Osteocyte (in vitro differentiated cells): ENCODE measurements around the gene DKC1. TPM values are rescaled to one million over a fixed set of nuclear protein-coding genes. Genes with fewer than 3 reads are reported as not detected.

Experiments
- DNase-seq: peaks from one replicate; pipeline ENCODE4 v3.0.0; 2021; ENCODE audit warnings: mixed read lengths; ENCODE audit not compliant: unreplicated experiment; ENCODE audit errors: extremely low spot score
- H3K27ac Mint-ChIP-seq: one replicate; pipeline ENCODE4 v1.8.0; 2021; ENCODE audit warnings: mild to moderate bottlenecking, mixed read lengths; ENCODE audit not compliant: unreplicated experiment
- H3K27me3 Mint-ChIP-seq: one replicate; pipeline ENCODE4 v1.8.0; 2021; ENCODE audit warnings: mixed read lengths; ENCODE audit not compliant: unreplicated experiment
- H3K36me3 Mint-ChIP-seq: one replicate; pipeline ENCODE4 v1.8.0; 2021; ENCODE audit warnings: mixed read lengths; ENCODE audit not compliant: unreplicated experiment
- H3K4me1 Mint-ChIP-seq: one replicate; pipeline ENCODE4 v1.8.0; 2021; ENCODE audit warnings: mixed read lengths; ENCODE audit not compliant: unreplicated experiment
- H3K4me3 Mint-ChIP-seq: one replicate; pipeline ENCODE4 v1.8.0; 2021; ENCODE audit warnings: mild to moderate bottlenecking, moderate library complexity, mixed read lengths; ENCODE audit not compliant: unreplicated experiment
- H3K9me3 Mint-ChIP-seq: one replicate; pipeline ENCODE4 v1.8.0; 2021; ENCODE audit warnings: mixed read lengths; ENCODE audit not compliant: unreplicated experiment
- total RNA-seq: library from RNA; stranded (reverse); gene quantifications from 2 replicates; pipeline ENCODE4 v1.2.1, GENCODE V29; 2021
- TF ChIP-seq, protein P1 (sequence below): fragments of 200-600 bp; sonication (generic); IDR thresholded peaks from 2 replicates; pipeline ENCODE4 v1.5.0; 2021; ENCODE audit warnings: antibody characterized with exemption, mild to moderate bottlenecking, moderate library complexity

Gene DKC1
- total RNA-seq, 1 donor from 2014 or later = 37.5 TPM

- peaks cover 2% of the 10 kb centered on the region for H3K36me3 Mint-ChIP-seq
- no peaks in the 10 kb centered on the region for H3K27me3 Mint-ChIP-seq
- TF ChIP-seq, protein P1, sequence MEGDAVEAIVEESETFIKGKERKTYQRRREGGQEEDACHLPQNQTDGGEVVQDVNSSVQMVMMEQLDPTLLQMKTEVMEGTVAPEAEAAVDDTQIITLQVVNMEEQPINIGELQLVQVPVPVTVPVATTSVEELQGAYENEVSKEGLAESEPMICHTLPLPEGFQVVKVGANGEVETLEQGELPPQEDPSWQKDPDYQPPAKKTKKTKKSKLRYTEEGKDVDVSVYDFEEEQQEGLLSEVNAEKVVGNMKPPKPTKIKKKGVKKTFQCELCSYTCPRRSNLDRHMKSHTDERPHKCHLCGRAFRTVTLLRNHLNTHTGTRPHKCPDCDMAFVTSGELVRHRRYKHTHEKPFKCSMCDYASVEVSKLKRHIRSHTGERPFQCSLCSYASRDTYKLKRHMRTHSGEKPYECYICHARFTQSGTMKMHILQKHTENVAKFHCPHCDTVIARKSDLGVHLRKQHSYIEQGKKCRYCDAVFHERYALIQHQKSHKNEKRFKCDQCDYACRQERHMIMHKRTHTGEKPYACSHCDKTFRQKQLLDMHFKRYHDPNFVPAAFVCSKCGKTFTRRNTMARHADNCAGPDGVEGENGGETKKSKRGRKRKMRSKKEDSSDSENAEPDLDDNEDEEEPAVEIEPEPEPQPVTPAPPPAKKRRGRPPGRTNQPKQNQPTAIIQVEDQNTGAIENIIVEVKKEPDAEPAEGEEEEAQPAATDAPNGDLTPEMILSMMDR = no peak
- no peaks in the 10 kb centered on the region for H3K4me1 Mint-ChIP-seq
- peaks cover 14% of the 10 kb centered on the region for H3K9me3 Mint-ChIP-seq
- H3K4me3 Mint-ChIP-seq = no peak overlapping the region
- DNase-seq = no peak
- no peak overlapping the region for H3K27ac Mint-ChIP-seq
Observed at GRCh38 chrX:154791467-154791866, 28.8 kb downstream of the DKC1 start.

DNA sequence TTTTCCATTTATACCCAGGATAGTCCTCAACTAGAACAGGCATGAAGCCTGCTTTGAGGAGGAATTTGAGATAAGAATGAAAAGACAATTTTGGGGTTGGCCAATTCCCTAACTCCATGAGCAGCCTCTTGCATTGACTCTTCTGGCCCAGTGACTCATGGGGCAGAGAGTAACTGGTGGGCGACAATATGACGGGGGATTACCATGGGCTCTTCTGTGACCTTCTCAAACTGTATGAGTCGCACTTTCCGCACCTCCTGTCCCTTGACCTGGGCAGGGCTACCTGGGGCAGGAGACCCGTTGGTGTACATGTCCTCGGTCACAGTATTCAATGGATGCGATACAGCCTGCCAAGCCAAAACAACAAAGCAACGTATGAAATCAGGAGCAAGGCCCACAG, 29.3 kb downstream of the DKC1 start:
- TF ChIP-seq, protein P1 = no peak
- peaks cover 5% of the 10 kb centered on the region for H3K4me1 Mint-ChIP-seq
- no peaks in the 10 kb centered on the region for H3K27me3 Mint-ChIP-seq
- no peak for DNase-seq
- no peak overlapping the region for H3K4me3 Mint-ChIP-seq
- H3K9me3 Mint-ChIP-seq = peaks cover 14% of the 10 kb centered on the region
- H3K27ac Mint-ChIP-seq = no peak overlapping the region
- H3K36me3 Mint-ChIP-seq = peaks cover 2% of the 10 kb centered on the region

DNA sequence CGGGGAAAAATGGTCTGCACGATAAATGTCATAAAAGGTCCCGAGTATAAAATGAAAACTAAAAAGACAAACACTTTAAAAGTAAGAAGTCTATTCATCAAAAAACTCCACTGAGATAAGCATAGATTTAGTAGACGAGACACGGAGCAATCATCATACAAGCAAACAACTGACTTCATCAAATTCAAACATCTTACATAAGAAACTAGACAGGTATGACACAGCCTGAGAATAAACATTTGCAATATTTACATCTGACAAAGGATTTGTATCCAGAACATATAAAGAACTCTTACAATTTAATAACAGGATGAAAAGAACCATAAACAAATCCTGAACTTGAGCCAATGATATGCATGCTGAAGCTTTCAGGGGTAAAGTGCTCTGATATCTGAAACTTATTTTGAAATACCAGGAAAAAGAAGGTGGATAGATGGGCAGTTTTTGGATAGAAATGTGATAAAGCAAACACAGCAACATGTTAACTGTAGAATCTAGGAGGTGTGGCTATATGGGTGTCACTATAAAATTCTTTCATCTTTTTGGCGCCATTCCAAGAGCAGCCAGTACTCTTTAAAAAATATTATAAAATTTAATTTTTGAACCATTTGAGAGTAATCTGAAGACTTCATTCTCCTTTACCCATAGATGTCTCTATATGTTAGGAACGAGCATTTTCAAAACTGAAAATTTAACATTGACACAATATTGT, 30.6 kb downstream of the DKC1 start:
- peaks cover 15% of the 10 kb centered on the region for H3K9me3 Mint-ChIP-seq
- H3K36me3 Mint-ChIP-seq = peaks cover 2% of the 10 kb centered on the region
- no peak overlapping the region for H3K27ac Mint-ChIP-seq
- no peak for DNase-seq
- H3K4me1 Mint-ChIP-seq = peaks cover 11% of the 10 kb centered on the region
- H3K4me3 Mint-ChIP-seq = no peak overlapping the region
- TF ChIP-seq, protein P1 = no peak
- H3K27me3 Mint-ChIP-seq = no peaks in the 10 kb centered on the region

GRCh38 chrX:154795016-154795415, 32.4 kb downstream of the DKC1 start:
- TF ChIP-seq, protein P1 = no peak
- no peak for DNase-seq
- Mint-ChIP-seq H3K4me1 (peaks cover 27% of the 10 kb centered on the region), H3K4me3 (no peak overlapping the region), H3K27me3 (no peaks in the 10 kb centered on the region), H3K9me3 (peaks cover 15% of the 10 kb centered on the region), H3K27ac (no peak overlapping the region), H3K36me3 (peaks cover 2% of the 10 kb centered on the region)

DNA sequence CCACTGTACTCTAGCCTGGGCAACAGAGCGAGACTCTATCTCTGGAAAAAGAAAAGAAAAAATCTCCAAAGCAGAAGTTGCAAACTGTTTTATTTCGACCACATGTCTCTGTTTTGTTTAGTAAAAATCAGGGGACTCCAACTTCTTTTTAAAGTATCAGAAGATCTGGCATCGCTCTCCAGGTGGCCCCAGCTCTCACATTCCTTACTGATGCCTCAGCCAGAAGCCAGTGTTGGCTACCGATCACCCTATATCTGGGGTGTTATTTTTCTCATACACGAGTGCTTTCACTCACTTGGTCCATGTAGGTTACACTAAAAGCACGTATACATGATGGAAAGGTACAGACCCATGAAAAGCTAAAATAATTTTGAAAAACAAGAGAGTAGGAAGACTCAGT, 34.3 kb downstream of the DKC1 start:
- H3K27ac Mint-ChIP-seq = no peak overlapping the region
- peaks cover 2% of the 10 kb centered on the region for H3K36me3 Mint-ChIP-seq
- H3K9me3 Mint-ChIP-seq = peaks cover 9% of the 10 kb centered on the region
- no peaks in the 10 kb centered on the region for H3K27me3 Mint-ChIP-seq
- peaks cover 30% of the 10 kb centered on the region for H3K4me1 Mint-ChIP-seq
- no peak overlapping the region for H3K4me3 Mint-ChIP-seq
- no peak for DNase-seq
- TF ChIP-seq, protein P1 = no peak
